Suprapubic skin (tissue), 3 donors: ENCODE results near the gene FEM1B.

Experiments
- POLR2AphosphoS5 ChIP-seq, 3 donors: sonication (generic); formaldehyde crosslinking; IDR thresholded peaks; one replicate each; pipeline ENCODE4 v1.6.1; 2017; ENCODE audit warnings: antibody characterized with exemption in 3 of 3
- TF ChIP-seq, protein P1 (sequence below), 2 donors: fragments of 200-600 bp in 1 of 2; fragments of 450-650 bp in 1 of 2; sonication (generic) in 1 of 2; IDR thresholded peaks; one replicate each; pipeline ENCODE4 v1.5.1; 2016 to 2019; ENCODE audit warnings: antibody characterized with exemption in 2 of 2, mild to moderate bottlenecking in 1 of 2, moderate library complexity in 1 of 2

GRCh38 chr15:68249058-68249713, 28.4 kb upstream of the FEM1B start:
- no peak for TF ChIP-seq POLR2AphosphoS5 (IDR thresholded peaks at IDR 0.05)
- TF ChIP-seq, protein P1, sequence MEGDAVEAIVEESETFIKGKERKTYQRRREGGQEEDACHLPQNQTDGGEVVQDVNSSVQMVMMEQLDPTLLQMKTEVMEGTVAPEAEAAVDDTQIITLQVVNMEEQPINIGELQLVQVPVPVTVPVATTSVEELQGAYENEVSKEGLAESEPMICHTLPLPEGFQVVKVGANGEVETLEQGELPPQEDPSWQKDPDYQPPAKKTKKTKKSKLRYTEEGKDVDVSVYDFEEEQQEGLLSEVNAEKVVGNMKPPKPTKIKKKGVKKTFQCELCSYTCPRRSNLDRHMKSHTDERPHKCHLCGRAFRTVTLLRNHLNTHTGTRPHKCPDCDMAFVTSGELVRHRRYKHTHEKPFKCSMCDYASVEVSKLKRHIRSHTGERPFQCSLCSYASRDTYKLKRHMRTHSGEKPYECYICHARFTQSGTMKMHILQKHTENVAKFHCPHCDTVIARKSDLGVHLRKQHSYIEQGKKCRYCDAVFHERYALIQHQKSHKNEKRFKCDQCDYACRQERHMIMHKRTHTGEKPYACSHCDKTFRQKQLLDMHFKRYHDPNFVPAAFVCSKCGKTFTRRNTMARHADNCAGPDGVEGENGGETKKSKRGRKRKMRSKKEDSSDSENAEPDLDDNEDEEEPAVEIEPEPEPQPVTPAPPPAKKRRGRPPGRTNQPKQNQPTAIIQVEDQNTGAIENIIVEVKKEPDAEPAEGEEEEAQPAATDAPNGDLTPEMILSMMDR (IDR thresholded peaks at IDR 0.05): no peak
